HepG2 (cell line): ENCODE data around the gene TPM2.

Experiments
- CHD2 ChIP-seq: IDR thresholded peaks from 2 replicates; pipeline ENCODE4 v1.6.1; 2011; ENCODE audit warnings: low read depth, low read length, improper control_type of control experiment
- ETV5 ChIP-seq: IDR thresholded peaks from 2 replicates; pipeline ENCODE4 v1.6.1; 2018; ENCODE audit warnings: missing biosample characterization, missing genetic modification reagents, inconsistent platforms, borderline replicate concordance
- GZF1 ChIP-seq: sonication (generic); formaldehyde crosslinking; IDR thresholded peaks from 2 replicates; pipeline ENCODE4 v1.5.1; 2020; ENCODE audit warnings: mild to moderate bottlenecking, missing genetic modification reagents
- JUND ChIP-seq: sonication (generic); formaldehyde crosslinking; IDR thresholded peaks from 2 replicates; pipeline ENCODE4 v1.8.0; 2022; ENCODE audit warnings: mild to moderate bottlenecking, missing genetic modification reagents
- NFYC ChIP-seq: IDR thresholded peaks from 2 replicates; pipeline ENCODE4 v1.6.1; 2016; ENCODE audit warnings: missing genetic modification reagents, missing compliant biosample characterization
- ZNF24 ChIP-seq: fragments of 450-650 bp; IDR thresholded peaks from 2 replicates; pipeline ENCODE4 v1.6.1; 2017; ENCODE audit warnings: antibody characterized with exemption, mild to moderate bottlenecking
- ZNF33B ChIP-seq: sonication (generic); formaldehyde crosslinking; IDR thresholded peaks from 2 replicates; pipeline ENCODE4 v1.5.1; 2020; ENCODE audit warnings: mild to moderate bottlenecking, missing genetic modification reagents
- ZNF441 ChIP-seq: sonication (generic); formaldehyde crosslinking; IDR thresholded peaks from 2 replicates; pipeline ENCODE4 v1.7.0; 2021; ENCODE audit warnings: missing genetic modification reagents, borderline replicate concordance
- ZNF446 ChIP-seq: sonication (generic); formaldehyde crosslinking; IDR thresholded peaks from 2 replicates; pipeline ENCODE4 v1.5.0; 2020; ENCODE audit warnings: mild to moderate bottlenecking, missing genetic modification reagents
- TF ChIP-seq, protein P1 (sequence below): sonication (generic); formaldehyde crosslinking; IDR thresholded peaks from 2 replicates; pipeline ENCODE4 v1.5.0; 2020; ENCODE audit warnings: mild to moderate bottlenecking, missing genetic modification reagents, moderate library complexity
- TF ChIP-seq, protein P2 (sequence below): sonication (generic); formaldehyde crosslinking; IDR thresholded peaks from 2 replicates; pipeline ENCODE4 v1.5.0; 2020; ENCODE audit warnings: missing genetic modification reagents
- TF ChIP-seq, protein P3 (sequence below): sonication (generic); formaldehyde crosslinking; IDR thresholded peaks from 2 replicates; pipeline ENCODE4 v1.5.1; 2020; ENCODE audit warnings: missing genetic modification reagents, mild to moderate bottlenecking, borderline replicate concordance
- TF ChIP-seq, protein P4 (sequence below): IDR thresholded peaks from 2 replicates; pipeline ENCODE4 v1.6.1; 2012; ENCODE audit warnings: inconsistent platforms

DNA sequence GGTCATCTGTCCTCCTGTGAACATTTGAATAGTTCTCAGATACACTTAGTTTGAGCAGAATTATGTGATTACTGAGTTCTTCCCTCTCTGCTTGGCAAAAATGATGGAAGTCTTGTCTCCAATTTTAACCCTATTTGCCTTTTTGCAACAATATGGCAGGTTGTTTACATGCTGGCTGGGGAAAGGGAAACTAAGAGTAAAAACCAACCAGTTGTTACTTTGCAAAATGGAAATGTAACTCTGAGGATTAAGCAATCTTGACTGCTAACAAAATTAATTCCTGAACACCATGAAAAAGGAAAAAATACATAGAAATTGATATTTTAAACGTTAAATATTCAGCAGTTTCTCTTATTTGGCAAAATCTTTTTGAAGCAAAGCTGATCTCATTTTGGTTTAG, 50.1 kb downstream of the TPM2 start:
- TF ChIP-seq ZNF446 (CRISPR knock-in tag) = no peak
- TF ChIP-seq, protein P1, sequence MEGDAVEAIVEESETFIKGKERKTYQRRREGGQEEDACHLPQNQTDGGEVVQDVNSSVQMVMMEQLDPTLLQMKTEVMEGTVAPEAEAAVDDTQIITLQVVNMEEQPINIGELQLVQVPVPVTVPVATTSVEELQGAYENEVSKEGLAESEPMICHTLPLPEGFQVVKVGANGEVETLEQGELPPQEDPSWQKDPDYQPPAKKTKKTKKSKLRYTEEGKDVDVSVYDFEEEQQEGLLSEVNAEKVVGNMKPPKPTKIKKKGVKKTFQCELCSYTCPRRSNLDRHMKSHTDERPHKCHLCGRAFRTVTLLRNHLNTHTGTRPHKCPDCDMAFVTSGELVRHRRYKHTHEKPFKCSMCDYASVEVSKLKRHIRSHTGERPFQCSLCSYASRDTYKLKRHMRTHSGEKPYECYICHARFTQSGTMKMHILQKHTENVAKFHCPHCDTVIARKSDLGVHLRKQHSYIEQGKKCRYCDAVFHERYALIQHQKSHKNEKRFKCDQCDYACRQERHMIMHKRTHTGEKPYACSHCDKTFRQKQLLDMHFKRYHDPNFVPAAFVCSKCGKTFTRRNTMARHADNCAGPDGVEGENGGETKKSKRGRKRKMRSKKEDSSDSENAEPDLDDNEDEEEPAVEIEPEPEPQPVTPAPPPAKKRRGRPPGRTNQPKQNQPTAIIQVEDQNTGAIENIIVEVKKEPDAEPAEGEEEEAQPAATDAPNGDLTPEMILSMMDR = no peak
- no peak for TF ChIP-seq CHD2
- TF ChIP-seq ETV5 (CRISPR knock-in tag) = no peak
- TF ChIP-seq, protein P2, sequence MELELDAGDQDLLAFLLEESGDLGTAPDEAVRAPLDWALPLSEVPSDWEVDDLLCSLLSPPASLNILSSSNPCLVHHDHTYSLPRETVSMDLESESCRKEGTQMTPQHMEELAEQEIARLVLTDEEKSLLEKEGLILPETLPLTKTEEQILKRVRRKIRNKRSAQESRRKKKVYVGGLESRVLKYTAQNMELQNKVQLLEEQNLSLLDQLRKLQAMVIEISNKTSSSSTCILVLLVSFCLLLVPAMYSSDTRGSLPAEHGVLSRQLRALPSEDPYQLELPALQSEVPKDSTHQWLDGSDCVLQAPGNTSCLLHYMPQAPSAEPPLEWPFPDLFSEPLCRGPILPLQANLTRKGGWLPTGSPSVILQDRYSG = no peak
- TF ChIP-seq ZNF24 = no peak
- no peak for TF ChIP-seq NFYC (CRISPR knock-in tag)
- TF ChIP-seq, protein P3, sequence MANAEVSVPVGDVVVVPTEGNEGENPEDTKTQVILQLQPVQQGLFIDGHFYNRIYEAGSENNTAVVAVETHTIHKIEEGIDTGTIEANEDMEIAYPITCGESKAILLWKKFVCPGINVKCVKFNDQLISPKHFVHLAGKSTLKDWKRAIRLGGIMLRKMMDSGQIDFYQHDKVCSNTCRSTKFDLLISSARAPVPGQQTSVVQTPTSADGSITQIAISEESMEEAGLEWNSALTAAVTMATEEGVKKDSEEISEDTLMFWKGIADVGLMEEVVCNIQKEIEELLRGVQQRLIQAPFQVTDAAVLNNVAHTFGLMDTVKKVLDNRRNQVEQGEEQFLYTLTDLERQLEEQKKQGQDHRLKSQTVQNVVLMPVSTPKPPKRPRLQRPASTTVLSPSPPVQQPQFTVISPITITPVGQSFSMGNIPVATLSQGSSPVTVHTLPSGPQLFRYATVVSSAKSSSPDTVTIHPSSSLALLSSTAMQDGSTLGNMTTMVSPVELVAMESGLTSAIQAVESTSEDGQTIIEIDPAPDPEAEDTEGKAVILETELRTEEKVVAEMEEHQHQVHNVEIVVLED = no peak
- TF ChIP-seq GZF1 (CRISPR knock-in tag) = no peak
- no peak for TF ChIP-seq JUND
- TF ChIP-seq, protein P4, sequence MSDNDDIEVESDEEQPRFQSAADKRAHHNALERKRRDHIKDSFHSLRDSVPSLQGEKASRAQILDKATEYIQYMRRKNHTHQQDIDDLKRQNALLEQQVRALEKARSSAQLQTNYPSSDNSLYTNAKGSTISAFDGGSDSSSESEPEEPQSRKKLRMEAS = no peak
- TF ChIP-seq ZNF441 (CRISPR knock-in tag) = no peak
- no peak for TF ChIP-seq ZNF33B (CRISPR knock-in tag)
